GM18909 (cell line): ENCODE measurements around the gene APBA1.

ENCODE experiments used
- ATAC-seq: cut with Tn5 transposase; IDR thresholded peaks from one replicate; pipeline ENCODE4 v1.9.1; 2021; ENCODE audit warnings: mild to moderate bottlenecking; ENCODE audit not compliant: unreplicated experiment, poor library complexity

The APBA1 gene

GRCh38 chr9:69658987-69659675, 13.0 kb downstream of the APBA1 start:
- no peak for ATAC-seq

- no peak for ATAC-seq
These were observed 14.9 kb downstream of the APBA1 start for GRCh38 chr9:69657269-69657668.

- no peak for ATAC-seq
These were observed 17.1 kb downstream of the APBA1 start for GRCh38 chr9:69655065-69655464.

- no peak for ATAC-seq
These were observed 18.9 kb downstream of the APBA1 start for GRCh38 chr9:69653261-69653660.

GRCh38 chr9:69649566-69650250, 22.5 kb downstream of the APBA1 start:
- no peak for ATAC-seq

GRCh38 chr9:69647804-69648203, 24.4 kb downstream of the APBA1 start:
- ATAC-seq, result no peak

GRCh38 chr9:69646810-69647209, 25.4 kb downstream of the APBA1 start:
- ATAC-seq, result no peak

GRCh38 chr9:69645488-69645887, 26.7 kb downstream of the APBA1 start:
- no peak for ATAC-seq

GRCh38 chr9:69643098-69643497, 29.1 kb downstream of the APBA1 start:
- ATAC-seq, result no peak

- no peak for ATAC-seq
These were observed 34.4 kb downstream of the APBA1 start for GRCh38 chr9:69637817-69638200.

- no peak for ATAC-seq
These were observed 34.9 kb downstream of the APBA1 start for GRCh38 chr9:69637193-69637816.

GRCh38 chr9:69633716-69634115, 38.5 kb downstream of the APBA1 start:
- peak; percentile 75 for ATAC-seq

- ATAC-seq, result no peak
These were observed 39.4 kb downstream of the APBA1 start for GRCh38 chr9:69632768-69633167.

- no peak for ATAC-seq
These were observed 44.9 kb downstream of the APBA1 start for GRCh38 chr9:69627281-69627680.

GRCh38 chr9:69623276-69623675, 48.9 kb downstream of the APBA1 start:
- no peak for ATAC-seq

GRCh38 chr9:69622676-69623075, 49.5 kb downstream of the APBA1 start:
- no peak for ATAC-seq

GRCh38 chr9:69621730-69622460, 50.3 kb downstream of the APBA1 start:
- no peak for ATAC-seq

- no peak for ATAC-seq
These were observed 51.4 kb downstream of the APBA1 start for GRCh38 chr9:69620731-69621130.

- no peak for ATAC-seq
These were observed 52.9 kb downstream of the APBA1 start for GRCh38 chr9:69619233-69619632.

- ATAC-seq, result no peak
These were observed 55.2 kb downstream of the APBA1 start for GRCh38 chr9:69617006-69617405.

GRCh38 chr9:69615880-69616279, 56.3 kb downstream of the APBA1 start:
- no peak for ATAC-seq
